Measurements from ENCODE around the gene SMPX.

SMPX gene

DNA sequence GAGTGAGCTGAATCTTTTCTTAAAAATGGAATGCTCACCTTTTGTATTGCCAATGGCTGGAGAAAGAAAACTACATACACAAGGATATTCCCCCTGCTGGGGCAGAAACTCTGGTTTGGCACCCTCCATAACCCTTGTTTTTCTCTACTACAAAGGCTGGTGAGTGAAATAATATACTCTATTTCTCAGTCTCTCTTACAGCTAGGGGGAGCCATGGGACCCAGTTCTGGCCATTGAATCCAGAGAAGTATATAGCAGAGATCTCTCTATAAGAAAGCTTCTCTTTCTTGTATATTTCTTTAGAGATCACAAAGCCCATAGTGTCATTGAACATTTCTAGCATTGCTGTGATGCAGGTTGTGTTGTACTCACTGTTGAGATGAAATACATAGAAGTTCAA lies 49.8 kb downstream of the SMPX start:
- no peak for DNase-seq

DNA sequence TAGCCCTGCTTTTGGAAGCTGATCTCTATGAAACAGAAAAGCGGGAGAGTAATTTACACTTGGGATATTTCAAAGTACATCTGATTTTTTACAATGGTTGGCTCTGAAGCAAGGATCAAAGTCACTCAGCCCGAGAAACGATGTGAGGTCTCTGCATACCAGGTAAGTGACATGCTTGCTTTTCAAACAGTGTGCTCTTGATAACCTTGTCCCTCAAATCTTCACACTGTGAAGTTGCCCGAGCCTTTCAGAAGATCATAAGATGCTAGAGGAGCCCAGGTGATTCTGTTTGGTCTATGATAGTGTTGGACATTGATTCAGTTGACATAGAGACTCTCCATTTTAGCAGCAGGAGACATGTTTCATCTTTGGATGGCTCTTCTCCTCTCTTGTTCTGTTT lies 52.7 kb downstream of the SMPX start:
- DNase-seq, result no peak

DNA sequence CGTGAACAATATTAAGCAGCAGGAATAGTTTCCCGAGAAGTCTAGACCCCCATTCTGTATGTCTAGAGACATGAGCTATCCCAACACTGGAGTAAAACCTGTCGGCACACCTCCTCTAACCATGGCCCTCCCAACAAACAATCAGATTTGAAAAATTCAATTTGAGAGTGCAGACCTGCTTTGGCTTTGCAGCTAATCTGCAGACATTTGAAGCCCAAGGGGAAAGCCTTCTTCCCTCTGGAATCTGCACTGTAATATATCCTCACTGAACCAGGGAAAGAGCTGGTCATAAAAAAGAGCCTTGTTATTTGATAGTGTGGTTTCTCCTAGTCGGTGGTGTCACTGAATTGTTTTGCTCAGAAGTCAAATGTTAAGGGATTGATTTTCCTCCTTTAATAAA lies 55.2 kb downstream of the SMPX start:
- no peak for DNase-seq

DNA sequence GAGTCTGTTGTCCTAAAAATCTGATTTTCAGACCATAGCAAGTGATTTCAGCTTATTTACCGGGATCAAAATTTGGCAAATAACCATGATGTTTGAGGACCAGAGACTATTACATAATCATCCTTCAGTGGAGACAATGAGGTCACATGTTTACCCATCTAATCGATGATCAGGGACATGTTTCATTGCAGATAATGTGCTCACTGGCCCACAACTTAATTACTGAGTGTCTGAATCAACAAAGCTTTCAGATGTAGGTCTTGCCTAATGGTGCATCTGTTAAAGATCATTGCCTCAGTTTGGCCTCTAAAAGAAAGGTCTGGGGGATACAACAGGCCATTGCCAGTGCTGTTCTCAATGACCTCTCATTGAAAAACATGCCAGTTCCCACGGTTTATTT lies 56.9 kb downstream of the SMPX start:
- no peak for DNase-seq

DNA sequence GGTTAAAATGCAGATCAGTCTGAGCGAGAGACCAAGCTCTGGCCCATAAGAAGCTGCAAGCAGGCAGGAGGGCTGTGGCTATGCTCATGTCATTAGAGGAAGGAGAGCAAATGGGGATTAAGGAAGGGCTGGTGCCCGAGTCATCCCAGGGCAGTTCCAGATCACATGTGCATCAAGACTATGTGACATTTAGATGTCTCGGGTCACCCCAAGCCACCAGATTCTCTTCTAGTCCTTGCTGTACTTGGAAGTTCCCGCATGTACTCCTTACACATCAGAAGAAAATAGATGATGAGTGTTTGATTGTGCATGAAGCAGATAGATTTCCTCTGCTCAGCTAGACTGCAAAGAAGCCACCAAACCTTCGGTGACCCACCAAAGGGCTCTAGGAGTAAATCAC lies 57.6 kb downstream of the SMPX start:
- no peak for DNase-seq

DNA sequence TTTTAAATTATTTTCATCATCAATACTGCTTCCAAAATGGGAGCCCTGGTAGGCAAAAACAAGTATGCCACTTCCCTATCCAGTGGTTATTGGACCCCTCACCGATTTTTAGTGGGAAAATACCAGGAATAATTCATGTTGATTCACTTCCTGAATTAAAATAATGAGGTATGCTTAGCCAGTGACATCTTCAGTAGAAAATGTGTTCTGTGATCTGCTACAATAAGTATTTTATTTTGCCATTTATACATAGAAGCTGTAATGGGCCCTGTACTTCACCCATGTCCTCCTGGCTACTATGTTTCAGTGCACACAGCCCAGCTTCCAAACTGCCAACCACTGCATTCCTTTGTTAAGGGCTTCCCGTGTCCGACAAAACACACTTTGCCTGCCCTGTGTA lies 58.8 kb downstream of the SMPX start:
- peak; percentile 60 for DNase-seq

DNA sequence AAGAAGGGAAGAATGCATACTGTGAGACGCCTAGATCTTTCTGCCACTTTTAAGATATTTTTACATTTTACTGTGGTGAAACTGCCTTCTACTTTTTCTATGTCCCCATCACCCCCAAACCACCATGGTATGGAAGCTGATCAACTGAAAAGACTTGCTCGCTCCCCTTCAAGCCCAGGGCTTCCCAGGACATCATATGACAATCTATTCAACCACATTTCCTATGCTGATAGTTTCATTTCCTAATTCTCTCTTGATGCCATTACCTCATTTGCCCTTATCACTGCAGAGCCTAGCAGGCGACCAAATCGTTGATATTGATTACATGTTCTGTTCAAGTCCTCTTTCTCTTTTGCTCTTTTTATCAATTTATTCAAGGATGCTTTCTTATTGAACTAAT lies 59.6 kb downstream of the SMPX start:
- DNase-seq, result no peak

DNA sequence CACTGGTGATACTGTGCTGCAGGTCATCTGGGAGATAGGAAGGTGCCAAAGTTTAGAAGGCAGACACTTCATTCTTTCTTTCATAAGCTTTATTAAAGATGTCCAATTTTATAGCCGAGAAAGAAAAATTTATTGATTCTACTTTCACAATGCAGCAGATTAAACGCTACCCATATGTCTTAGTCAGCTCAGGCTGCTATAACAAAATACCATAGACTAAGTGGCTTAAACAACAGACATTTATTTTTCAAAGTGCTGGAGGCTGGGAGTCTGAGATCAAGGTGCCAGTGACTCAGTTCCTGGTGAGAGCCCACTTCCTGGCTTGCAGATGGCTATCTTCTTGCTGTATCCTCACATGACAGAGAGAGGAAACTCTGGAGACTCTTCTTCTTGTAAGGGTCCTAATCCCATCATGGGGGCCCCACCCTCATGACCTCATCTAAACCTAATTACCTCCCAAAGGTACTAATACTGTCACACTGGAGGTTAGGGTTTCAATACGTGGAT lies 66.4 kb downstream of the SMPX start:
- peak; percentile 22 for DNase-seq

DNA sequence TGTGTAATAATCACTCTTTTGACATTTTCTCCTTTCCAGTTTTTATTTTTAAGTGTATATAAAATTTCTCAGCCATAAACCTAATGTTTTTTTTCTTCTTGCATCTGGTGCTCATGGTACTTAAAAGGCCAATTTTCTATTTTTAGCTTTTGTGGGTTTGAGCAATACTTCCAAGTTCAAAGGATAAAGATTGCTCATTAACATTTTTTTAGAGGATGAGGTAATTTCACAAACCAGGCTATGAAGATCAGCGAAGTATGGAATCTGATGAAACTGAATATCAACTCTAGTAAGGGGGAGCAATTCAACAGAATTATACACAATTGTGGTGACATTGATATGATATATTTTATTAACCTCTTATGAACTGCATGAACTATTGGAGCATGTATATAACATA lies 74.0 kb downstream of the SMPX start:
- peak; percentile 74 for DNase-seq

DNA sequence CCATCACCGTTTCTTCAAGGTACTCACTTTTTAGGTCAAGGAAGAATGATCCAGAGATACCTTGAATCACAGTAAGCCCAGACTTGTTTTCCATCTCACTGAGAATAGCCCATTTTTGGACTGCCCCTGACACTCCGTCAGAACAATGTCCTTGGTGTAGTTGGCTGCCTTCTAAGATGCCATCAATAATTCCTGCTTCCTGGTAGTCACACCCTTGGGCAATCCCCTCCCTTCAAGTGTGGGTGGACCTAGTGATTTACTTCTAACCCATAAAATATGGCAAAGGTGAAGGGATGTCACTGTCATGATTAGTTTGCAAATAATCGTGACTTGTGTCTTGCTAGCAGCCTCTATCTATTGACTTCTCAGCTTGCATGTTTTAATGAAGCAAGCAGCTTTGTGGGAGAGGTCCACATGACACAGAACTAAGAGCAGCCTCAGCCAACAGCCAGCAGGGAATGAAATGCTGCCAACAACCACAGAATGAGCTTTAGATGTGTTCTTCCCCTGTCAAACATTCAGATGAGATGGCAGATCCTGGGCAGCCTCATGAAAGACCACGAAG lies 79.8 kb downstream of the SMPX start:
- no peak for DNase-seq

DNA sequence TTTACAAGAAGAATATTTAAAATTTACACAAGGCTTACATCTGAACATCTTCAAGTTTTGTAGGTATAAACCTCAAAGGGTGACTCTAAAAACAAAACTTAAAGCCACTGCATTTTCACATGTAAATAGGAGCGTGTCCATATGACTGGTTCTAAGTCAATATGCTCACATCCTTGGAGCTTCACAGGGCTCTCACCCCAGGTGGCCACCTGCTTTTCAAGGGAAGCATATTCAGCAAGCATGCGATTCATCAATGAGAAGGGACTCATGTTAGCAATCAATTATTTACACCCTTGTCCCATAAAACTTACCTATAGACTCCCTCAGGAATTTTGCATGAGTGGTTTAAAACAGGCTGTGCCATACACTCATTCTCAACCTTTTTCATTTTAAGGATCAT lies 82.0 kb downstream of the SMPX start:
- DNase-seq, result no peak

DNA sequence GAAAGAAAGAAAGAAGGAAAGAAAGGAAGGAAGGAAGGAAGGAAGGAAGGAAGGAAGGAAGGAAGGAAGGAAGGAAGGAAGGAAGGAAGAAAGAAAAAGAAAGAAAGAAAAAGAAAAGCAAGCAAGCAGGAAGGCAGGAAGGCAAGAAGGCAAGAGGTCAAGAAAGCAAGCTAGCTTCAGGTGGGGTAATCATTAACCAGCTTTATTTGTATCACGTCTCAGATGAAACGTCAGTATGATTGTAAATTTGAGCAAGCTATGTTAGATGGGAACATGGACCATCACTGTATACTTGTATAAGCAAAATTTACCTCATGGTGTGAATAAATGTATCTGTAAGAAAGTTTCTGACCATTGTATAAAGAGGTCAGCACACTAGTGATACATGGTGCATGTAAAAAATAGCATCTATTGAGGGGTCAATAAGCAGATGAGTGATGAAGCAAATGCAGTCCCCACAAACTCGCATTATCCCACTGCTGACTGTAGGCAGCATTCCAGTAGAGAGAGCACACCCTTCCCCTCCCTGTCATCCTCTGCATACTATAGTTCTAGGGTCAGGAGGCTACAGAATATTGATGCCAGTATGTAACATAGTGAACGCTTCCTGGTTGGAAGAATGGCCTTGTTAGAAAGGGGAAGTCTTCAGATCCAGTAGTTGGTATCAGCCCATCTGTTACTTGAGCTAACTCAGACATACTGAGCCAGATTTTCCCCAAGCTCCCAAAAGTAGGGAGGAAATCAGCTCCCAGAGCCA lies 83.3 kb downstream of the SMPX start:
- DNase-seq, result no peak

DNA sequence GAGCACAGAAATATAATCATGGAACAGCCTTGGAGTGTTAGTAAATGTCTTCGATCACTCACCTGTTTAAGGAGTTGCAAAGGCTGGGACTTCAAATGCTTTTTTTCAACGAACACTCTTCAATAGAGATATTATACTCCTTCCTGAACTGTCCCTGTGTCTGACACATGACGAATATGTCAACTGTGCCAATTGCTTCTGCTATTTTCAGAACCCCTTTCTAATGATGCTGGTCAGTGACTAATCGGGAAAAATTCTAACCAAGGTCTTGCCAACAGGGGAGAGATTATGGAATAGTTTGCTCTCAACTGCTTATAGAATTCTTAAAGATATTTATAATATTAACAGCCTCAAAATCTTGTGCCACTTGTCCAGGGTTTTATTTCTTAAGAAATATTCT lies 91.2 kb downstream of the SMPX start:
- DNase-seq, result peak; percentile 52

DNA sequence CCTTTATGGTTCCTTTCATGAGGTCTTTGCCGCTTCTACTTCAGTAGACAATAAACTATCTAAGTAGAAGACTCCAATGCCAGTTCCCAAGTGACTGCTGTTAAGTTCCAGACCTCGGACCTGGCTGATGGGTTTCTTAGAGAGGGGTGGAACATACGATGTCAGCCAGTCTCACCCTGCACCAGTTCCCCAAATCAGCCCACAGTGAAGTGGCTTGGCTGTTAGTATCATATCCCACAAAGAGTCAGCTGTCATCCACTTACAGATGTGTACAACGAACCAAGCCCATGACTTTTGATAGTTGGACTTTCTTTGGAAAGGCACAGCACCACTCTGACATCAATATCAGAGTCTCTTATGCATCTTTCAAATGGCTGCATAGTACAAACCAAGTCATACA lies 91.7 kb downstream of the SMPX start:
- DNase-seq, result no peak

DNA sequence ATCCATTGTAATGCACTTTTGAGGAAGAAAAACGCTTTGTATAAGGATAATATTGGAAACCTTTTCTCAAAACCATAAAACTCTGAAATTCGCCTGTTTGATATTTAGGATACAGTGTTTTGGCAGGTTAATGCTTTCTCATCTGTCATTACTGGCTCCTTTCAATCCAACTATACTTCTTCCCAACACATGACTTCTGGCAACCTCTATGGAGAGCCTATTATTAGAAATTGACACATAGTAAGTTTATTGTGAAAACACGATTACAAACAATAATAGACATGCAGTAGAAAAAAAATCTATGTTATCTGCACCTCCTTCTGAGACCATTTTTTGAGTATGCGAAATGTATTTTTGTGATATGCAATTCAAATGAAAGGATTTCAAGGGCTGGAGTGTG lies 95.2 kb downstream of the SMPX start:
- DNase-seq, result no peak

DNA sequence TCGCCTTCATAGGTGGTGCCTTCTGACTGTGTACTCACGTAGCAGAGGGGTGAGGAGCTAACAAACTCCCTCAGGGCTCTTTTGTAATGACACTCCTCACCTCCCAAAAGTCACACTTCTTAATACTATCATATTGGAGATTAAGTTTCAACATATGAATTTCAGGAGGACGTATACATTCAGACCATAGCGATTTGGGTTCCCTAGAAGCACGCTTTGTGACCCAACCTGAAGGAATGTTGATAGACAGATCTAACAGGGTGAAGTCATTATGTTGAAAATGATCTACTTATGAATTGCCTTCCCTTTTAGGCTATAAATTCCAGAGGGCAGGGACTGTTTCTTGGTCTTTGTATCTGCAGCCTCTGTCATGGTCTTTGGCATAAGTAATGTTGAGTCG lies 96.6 kb downstream of the SMPX start:
- DNase-seq, result peak; percentile 24

DNA sequence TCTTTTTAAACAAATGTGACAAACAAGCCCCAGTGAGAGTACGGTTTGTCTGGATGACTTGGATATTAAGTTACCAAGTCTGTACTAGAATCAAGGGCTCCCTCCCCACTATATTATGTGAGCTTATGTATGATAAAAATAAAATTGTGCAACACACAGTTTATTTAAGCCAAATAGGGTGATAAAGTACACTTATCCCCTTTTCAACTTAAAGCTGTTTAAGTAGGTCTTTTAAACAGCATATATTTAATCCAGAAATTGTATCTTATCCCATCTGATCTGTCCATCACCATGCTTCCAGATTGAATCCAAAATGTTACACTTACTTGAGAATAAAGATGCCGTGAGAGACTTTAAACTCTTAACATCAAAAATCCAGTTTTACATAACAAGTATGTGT lies 97.8 kb downstream of the SMPX start:
- DNase-seq, result no peak

DNA sequence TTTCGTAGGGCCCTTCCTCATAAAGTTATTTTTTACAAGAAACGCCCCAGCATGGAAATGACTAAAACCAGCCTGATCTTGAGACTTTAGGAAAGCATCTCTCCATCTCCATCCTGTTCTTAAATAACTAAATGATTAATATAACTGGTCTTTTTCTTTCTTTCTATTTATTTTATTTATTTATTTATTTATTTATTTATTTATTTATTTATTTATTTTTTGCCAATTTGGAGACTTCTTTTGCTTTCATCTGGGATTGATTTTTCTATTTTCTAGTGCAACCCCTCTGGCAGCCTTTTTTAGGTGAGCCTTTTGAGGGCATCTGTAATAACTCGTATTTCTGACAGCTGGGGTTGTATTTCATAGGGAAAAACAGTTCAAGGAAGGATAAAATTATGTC lies 98.6 kb downstream of the SMPX start:
- no peak for DNase-seq

DNA sequence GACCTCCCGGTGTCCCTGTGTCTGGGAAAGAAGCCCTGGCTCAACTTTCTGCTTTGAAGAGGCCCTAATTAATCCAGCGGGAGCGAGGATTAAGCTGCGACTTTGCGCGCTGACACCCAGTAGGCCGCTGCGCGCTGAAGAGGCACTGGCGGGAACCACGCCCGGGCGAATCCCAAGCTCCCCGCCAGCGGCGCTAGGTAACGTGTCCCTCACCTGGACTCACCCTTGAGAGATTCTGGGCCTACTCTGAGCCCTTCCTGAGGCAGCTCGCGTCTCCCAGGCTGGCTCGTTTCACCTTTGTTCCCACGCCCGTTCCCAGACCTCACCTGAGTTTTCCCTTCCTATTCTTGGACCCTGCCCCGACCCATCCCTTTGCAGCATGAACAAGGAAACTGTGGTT lies 99.2 kb downstream of the SMPX start:
- no peak for DNase-seq

DNA sequence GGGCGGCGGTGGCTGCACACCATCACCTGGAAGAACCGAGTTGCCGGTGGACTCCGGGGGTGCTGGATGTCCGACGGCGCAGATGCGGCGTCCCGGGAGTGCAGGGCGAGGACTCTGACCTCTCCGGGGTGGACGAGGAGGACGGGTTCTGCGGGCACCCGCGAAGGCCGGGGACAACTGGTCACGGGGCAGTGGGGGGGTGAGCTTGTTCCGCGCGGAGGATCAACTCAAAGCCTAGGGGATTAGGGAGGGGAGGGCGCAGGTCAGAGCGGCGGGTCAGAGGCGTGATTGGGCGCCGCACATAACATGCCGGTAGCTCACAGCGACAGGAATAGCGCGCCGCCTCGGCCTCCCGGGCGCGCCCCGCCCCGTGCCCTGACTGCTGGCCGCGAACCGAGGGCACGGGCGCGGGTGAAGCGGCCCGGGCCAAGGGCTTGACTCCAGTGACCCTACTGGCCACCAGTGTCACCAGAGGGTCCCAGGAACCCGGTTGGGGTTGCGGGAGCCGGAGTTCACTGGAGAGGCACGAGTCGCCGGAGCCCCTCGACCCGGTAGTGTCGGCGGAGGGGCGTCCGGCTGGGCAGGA lies 99.7 kb downstream of the SMPX start, which contains the start of gene KLHL34:
Gene KLHL34 (minus strand): TSS at position 179 of the 586 bp plus-strand sequence. CDS start 542 bp downstream, outside the sequence.
- no peak for DNase-seq

DNA sequence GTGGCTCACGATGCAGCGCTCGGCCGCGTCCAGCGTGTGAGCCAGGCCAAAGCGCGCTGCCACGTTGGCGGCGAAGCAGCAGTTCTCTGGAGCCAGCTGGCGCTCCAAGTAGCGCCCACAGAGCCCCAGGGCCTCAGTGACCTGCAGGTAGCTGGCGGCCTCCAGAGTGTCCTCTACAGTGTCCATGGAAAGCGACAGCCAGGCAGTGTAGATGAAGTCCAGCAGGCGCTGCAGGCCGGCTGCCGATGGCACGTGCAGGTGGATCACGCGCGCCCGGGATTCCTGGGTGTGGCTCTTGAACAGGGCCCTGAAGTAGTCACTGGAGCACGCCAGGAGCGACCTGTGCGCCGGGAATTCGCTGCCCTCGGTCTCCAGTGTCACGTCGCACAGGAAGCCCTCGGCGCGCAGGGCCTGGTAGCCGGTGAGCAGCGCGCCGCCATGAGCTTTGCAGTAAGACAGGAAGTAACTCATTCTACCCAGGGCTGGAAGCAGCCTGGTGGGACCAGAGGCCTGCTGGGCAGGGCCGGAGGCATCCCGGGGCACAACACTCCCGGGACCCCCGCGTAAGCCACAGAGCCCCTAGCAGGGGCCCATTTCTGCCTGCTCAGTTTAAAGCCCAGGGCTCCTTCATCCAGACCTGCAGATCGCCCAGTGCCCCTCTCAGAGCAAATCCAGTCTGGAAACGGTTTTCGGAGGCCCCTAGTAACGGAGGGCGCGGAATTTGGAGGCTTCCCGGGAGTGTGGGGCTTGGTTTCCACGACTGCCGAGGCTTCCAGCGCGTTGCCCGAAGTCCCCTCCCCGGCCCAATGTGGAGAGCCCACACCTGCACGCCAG lies 100.4 kb downstream of the SMPX start:
- no peak for DNase-seq

DNA sequence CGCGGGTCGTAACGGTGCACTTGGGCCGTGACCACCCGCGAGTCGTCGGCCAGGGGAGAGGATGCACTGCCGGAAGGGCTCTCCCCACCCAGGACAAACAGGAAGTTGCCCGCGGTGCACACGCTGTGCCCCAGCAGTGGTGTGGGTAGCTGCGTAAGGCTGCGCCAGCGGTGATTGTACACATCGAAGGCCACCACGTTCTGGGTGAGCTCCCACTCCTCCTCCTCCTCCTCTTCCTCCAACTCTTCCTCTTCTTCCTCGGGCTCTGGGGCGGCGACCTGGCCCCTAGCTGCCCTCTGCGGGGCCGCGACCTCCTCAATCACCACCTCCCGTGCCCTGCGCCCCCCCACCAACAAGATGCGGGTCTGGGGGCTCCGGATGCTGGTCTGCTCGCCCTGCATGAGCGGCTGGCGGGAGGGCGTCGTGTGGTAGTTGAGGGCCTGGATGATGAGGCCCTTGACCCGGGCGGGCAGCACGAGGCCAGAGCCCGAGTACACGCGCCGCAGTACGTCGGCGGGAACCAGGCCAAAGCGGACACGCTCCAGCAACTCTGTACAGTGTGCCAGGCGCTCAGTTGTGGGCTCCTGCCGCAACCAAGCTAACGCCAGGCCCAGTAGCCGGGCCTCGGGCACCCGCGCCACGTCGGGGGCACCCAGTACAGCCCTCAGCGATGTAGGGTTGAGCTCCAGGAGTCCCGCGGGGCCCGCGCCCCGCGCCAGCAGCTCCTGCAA lies 101.2 kb downstream of the SMPX start:
- no peak for DNase-seq

Measured in fibroblast of skin of right biceps (primary cell).